ENCODE measurements around the gene MEPE.

DNA sequence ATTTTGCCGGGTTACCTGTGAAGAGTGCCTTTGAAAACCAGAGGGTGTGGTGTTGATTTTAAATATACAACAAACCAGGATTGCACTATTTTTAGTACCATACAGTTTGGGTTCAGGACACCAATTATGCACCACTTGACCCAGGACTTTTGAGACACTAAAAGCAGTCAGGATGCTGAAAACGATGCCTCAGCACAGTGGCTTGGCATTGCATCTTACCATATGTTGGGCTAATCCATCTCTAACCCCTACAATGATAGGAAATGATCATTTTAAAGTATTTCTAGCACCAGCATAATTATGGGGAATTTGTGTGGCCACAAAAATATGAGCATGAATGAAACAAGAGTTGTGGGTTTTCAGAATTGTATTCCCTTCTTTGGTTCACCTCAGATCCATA, 29.3 kb upstream of the MEPE start:
- TF ChIP-seq ZFP30 (CRISPR knock-in tag; IDR thresholded peaks at IDR 0.05): no peak
- no peak for TF ChIP-seq ZFP3 (CRISPR knock-in tag; IDR thresholded peaks at IDR 0.05)
- no peak for TF ChIP-seq ISL1 (CRISPR knock-in tag; IDR thresholded peaks at IDR 0.05)
- TF ChIP-seq, protein P1, sequence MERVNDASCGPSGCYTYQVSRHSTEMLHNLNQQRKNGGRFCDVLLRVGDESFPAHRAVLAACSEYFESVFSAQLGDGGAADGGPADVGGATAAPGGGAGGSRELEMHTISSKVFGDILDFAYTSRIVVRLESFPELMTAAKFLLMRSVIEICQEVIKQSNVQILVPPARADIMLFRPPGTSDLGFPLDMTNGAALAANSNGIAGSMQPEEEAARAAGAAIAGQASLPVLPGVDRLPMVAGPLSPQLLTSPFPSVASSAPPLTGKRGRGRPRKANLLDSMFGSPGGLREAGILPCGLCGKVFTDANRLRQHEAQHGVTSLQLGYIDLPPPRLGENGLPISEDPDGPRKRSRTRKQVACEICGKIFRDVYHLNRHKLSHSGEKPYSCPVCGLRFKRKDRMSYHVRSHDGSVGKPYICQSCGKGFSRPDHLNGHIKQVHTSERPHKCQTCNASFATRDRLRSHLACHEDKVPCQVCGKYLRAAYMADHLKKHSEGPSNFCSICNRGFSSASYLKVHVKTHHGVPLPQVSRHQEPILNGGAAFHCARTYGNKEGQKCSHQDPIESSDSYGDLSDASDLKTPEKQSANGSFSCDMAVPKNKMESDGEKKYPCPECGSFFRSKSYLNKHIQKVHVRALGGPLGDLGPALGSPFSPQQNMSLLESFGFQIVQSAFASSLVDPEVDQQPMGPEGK (CRISPR knock-in tag; IDR thresholded peaks at IDR 0.05; ENCODE audit: borderline replicate concordance): no peak
- no peak for TF ChIP-seq TOX (CRISPR knock-in tag; IDR thresholded peaks at IDR 0.05; ENCODE audit: borderline replicate concordance)
